ENCODE measurements around the gene IFT81. TPM values are rescaled to one million over a fixed set of nuclear protein-coding genes. Genes with fewer than 3 reads are reported as not detected.
"Not testable (repeated sequence)": the region's sequence is repeated elsewhere in the genome, so short reads cannot be mapped to it uniquely, and the experiment has no call there.

IFT81 gene
- total and polyA plus RNA-seq, 3 donors from 2014 or later, result 20.1 to 43.4 (median 26.7) TPM

DNA sequence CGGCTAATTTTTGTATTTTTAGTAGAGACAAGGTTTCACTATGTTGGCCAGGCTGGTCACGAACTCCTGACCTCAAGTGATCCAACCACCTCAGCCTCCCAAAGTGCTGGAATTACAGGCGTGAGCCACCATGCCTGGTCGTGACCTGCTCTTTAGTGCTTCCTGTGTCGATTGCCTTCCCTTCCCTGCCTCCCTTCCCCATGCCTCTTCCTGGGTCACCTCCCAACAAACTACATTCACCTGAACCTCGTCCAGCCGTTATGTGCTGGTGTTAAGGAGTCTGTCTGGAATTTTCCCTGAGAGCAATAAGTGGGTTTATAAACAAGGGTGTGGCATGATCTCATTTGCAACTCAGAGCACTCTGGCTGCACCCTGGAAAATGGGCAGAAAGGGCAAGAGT, 43.7 kb upstream of the IFT81 start:
- Histone ChIP-seq H3K9me3 (no peaks in the 10 kb centered on the region), H3K27me3 (no peaks in the 10 kb centered on the region), H3K4me1 (peaks cover 19% of the 10 kb centered on the region), H3K27ac (peak overlapping the region; percentile 53 to 88), H3K36me3 (ENCODE audit: low read depth, missing control alignments) (no peaks in the 10 kb centered on the region), H3K4me3 (peak overlapping the region; percentile 1 to 54)
- intact Hi-C loops (cut with DNase I; ENCODE audit: low total_unique reads), result no loop called here
- WGBS, 2 donors, result 48 to 63% methylated on average over 7 of the region's 7 CpGs
- DNase-seq, result no peak
- TF ChIP-seq, protein P1, sequence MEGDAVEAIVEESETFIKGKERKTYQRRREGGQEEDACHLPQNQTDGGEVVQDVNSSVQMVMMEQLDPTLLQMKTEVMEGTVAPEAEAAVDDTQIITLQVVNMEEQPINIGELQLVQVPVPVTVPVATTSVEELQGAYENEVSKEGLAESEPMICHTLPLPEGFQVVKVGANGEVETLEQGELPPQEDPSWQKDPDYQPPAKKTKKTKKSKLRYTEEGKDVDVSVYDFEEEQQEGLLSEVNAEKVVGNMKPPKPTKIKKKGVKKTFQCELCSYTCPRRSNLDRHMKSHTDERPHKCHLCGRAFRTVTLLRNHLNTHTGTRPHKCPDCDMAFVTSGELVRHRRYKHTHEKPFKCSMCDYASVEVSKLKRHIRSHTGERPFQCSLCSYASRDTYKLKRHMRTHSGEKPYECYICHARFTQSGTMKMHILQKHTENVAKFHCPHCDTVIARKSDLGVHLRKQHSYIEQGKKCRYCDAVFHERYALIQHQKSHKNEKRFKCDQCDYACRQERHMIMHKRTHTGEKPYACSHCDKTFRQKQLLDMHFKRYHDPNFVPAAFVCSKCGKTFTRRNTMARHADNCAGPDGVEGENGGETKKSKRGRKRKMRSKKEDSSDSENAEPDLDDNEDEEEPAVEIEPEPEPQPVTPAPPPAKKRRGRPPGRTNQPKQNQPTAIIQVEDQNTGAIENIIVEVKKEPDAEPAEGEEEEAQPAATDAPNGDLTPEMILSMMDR (IDR thresholded peaks at IDR 0.05), result no peak
- no peak for TF ChIP-seq POLR2A (IDR thresholded peaks at IDR 0.05)

DNA sequence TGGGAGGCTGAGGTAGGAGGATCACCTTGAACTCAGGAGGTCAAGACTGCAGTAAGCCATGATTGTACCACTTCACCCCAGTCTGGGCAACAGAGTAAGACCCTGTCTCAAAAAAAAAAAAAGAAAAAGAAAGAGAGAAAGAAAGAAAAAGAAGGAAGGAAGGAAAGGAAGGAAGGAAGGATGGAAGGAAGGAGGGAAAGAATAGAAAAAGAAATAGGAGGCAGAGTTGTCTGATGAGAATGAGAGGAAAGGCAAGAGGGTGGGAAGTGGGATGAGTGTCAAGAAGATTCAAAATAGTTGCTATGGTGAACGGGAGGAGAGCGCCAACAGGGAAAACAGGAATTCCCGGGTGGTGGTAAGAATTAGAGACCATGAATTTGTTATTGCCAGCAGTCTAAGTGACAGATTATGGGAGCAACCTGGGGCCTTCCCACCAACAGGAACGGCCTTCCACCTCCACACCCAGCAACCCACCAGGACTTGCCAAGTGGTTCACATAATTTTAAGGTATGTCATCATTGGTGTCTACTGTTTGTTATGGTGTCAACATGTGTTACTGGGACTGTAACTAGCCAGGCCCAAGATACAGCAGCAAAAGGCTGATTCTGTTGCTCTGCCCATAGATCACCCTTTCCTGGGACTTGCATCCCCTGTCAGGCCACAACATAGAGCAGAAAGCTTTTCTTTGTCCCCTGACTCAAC, 39.7 kb upstream of the IFT81 start:
- WGBS, 2 donors, result 82 to 84% methylated on average over 4 of the region's 4 CpGs
- Histone ChIP-seq H3K27ac (no peak overlapping the region), H3K4me3 (no peak overlapping the region), H3K4me1 (peaks cover 9% of the 10 kb centered on the region), H3K36me3 (ENCODE audit: low read depth, missing control alignments) (no peaks in the 10 kb centered on the region), H3K27me3 (no peaks in the 10 kb centered on the region), H3K9me3 (no peaks in the 10 kb centered on the region)
- DNase-seq, result no peak
- intact Hi-C loops (cut with DNase I; ENCODE audit: low total_unique reads), result no loop called here
- TF ChIP-seq, protein P1 (IDR thresholded peaks at IDR 0.05), result no peak
- no peak for TF ChIP-seq POLR2A (IDR thresholded peaks at IDR 0.05)

DNA sequence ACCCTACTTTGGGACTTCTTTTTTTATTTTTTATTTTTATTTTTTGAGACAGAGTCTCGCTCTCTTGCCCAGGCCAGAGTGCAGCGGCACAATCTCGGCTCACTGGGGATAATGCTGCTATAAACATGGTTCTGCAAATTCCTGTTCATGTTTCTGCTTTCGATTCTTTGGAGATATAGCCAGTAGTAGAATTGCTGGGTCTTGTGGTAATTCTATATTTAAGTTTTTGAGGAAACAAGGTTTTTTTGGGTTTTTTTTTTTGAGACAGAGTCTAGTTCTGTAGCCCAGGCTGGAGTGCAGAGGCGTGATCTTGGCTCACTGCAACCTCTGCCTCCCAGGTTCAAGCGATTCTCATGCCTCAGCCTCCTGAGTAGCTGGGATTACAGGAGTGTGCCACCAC, 35.9 kb upstream of the IFT81 start:
- H3K27ac ChIP-seq; H3K27me3 ChIP-seq; intact Hi-C loops (cut with DNase I; ENCODE audit: low total_unique reads); DNase-seq; H3K4me3 ChIP-seq; H3K36me3 ChIP-seq (ENCODE audit: low read depth, missing control alignments); H3K9me3 ChIP-seq; H3K4me1 ChIP-seq: not testable (repeated sequence)
- WGBS, 2 donors, result 89% methylated on average over 6 of the region's 6 CpGs

DNA sequence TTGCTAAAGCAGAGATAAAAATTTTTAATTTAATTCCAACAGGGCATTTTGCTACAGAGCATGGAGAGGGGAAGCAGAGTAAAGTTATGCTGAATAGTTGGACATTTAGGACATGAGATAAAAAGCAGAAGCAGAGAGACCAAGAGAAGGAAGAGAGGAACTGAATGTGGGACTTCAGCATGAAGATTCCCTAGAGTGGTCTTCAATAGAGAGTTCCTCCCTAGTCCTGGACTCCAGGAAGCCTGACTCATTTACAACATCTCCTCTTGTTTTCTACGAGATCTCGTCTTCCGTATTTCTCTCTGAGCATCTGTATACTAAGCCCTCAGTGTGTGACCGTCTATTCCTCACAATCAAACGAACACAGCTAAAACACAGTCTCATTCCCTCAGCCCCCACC, 35.2 kb upstream of the IFT81 start:
- Histone ChIP-seq H3K4me3 (no peak overlapping the region), H3K27me3 (no peaks in the 10 kb centered on the region), H3K36me3 (ENCODE audit: low read depth, missing control alignments) (no peaks in the 10 kb centered on the region), H3K9me3 (no peaks in the 10 kb centered on the region), H3K4me1 (no peaks in the 10 kb centered on the region), H3K27ac (no peak overlapping the region)
- no peak for TF ChIP-seq POLR2A (IDR thresholded peaks at IDR 0.05)
- TF ChIP-seq, protein P1 (IDR thresholded peaks at IDR 0.05), result no peak
- no peak for DNase-seq
- WGBS, 2 donors, result 82 to 94% methylated on average over 5 of the region's 5 CpGs
- intact Hi-C loops (cut with DNase I; ENCODE audit: low total_unique reads), result no loop called here

DNA sequence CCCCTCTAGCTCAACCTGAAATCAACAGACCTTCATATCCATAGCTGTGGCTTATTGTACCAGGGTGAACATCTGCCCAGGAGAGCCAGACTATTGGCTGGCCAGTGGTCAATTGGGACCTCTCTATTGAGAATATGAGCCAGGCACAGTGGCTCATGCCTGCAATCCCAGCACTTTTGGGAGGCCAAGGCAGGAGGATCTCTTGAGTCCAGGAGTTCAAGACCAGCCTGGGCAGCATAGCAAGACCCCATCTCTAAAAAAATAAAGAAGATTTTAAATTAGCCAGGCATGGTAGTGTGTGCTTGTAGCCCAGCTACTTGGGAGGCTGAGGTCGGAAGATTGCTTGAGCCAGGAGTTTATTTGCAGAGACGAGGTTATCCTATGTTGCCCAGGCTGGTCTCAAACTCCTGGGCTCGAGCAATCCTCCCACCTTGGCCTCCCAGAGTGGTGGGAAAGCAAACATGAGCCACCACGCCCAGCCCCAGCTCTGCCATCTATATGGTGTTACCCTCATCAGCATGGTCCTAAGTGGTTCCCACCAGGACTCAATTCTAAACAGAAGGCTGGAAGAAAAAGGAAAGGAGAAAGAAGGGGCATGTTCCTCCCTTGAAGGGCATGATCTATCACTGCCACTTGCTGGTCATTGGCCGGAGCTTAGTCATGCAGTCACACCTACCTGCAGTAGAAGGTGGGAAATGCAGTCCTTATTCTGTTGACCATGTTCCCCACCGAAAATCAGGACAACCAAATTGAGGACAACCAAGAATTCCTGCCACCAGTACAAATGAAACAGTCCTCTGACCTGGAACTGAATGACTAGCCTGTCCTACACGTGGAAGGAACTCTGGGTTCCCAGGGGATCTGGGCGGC, 33.7 kb upstream of the IFT81 start:
- intact Hi-C loops (cut with DNase I; ENCODE audit: low total_unique reads), result no loop called here
- Histone ChIP-seq H3K27me3 (no peaks in the 10 kb centered on the region), H3K36me3 (ENCODE audit: low read depth, missing control alignments) (no peaks in the 10 kb centered on the region), H3K27ac (no peak overlapping the region), H3K9me3 (no peaks in the 10 kb centered on the region), H3K4me1 (no peaks in the 10 kb centered on the region), H3K4me3 (no peak overlapping the region)
- DNase-seq, result no peak
- WGBS, 2 donors, result 77 to 81% methylated on average over 8 of the region's 8 CpGs
- TF ChIP-seq POLR2A (IDR thresholded peaks at IDR 0.05), result no peak
- TF ChIP-seq, protein P1 (IDR thresholded peaks at IDR 0.05), result no peak
